GM20000 (cell line): ENCODE results near the gene RBM20.

Source experiments
- DNase-seq: peaks from one replicate; pipeline ENCODE4 v3.0.0; 2012; ENCODE audit warnings: low spot score
- CTCF ChIP-seq: IDR thresholded peaks from 2 replicates; pipeline ENCODE4 v1.5.1; 2012; ENCODE audit warnings: mild to moderate bottlenecking, control low read depth; ENCODE audit errors: extremely low read depth, missing control alignments

Gene RBM20

DNA sequence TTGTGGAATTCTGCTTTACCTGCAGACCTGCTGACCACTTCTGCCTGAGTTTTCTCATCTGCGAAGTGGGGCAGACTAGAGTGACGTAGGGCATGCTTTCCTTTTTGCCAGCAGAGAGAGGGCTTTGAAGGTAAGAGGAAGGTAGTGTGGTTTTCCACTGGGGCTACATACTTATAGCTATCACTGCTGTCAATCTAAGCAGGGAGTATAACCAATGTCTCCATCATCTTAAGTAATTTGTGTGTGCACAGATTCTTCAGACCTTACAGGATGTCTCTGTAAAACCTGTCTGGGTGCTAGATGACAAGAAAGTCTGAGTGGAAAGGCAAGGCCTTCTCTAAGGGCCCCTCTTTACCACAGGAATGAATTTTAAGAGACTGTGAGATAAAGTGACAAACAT lies 106.8 kb downstream of the RBM20 start:
- TF ChIP-seq CTCF: no peak

GRCh38 chr10:110751850-110752249 lies 107.7 kb downstream of the RBM20 start:
- no peak for TF ChIP-seq CTCF
- DNase-seq: no peak

More for the DNA sequence above, 106.8 kb downstream of the RBM20 start:
- no peak for DNase-seq

GRCh38 chr10:110753462-110753861 lies 109.3 kb downstream of the RBM20 start:
- TF ChIP-seq CTCF: no peak
- no peak for DNase-seq

- no peak for TF ChIP-seq CTCF
- DNase-seq: no peak
These were observed 110.4 kb downstream of the RBM20 start for GRCh38 chr10:110754375-110755105.

- no peak for TF ChIP-seq CTCF
- DNase-seq: no peak
These were observed 111.6 kb downstream of the RBM20 start for GRCh38 chr10:110755781-110756180.

GRCh38 chr10:110756876-110757275 lies 112.7 kb downstream of the RBM20 start:
- TF ChIP-seq CTCF: no peak
- DNase-seq: no peak

- DNase-seq: no peak
- TF ChIP-seq CTCF: no peak
These were observed 113.5 kb downstream of the RBM20 start for GRCh38 chr10:110757586-110757985.
